Measurements from ENCODE around the gene PRPF6. TPM values are rescaled to one million over a fixed set of nuclear protein-coding genes. Genes with fewer than 3 reads are reported as not detected.

Gene PRPF6
- total and polyA plus RNA-seq, 2 donors (not counting 1 experiment from before 2014, with no cell fraction given): 31.7 to 82.9 TPM

DNA sequence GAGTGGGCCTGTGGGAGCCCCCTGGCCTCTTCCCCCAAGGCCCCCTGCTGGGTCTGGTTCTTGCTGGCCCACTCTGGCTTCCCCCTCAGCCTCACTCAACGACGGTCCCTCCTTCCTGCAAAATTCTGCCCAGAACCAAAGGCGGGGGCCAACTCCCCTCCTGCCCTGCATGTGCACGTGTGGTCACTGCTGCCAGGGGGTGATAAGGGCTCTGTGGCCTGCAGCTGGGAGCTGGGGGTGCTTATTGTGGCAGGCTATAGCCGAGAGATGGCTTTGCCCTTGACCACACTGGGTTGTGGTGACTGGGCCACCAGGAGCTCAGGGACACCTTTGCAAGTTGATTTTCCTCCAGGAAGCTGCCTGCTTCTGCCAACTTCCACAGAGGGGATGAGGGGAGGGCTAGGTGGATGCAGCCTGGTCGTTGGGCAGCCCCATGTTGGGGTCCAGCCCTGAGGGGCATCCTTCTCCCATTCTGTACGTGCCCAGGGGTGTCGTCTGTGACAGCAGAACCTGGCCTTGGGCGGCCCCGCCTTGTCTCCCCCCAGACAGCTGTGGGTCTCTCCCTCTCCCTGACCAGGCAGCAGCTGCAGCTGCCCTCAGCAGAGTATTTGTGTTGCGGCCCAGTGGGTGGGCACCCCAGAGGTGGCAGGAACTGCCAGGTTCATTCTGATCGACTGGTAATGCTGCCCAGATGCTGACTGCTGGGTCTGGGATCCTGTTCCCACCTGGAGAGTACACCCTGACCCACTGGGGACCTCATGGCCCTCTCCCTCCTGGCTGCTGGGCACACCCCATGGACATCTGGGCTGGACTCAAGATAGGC, 87.7 kb downstream of the PRPF6 start:
- Histone ChIP-seq H3K27me3 (replicated peaks in 1 of 4; ENCODE audit: control extremely low read depth in 1 of 4, control insufficient read depth in 3 of 4, insufficient read depth in 4 of 4, low read length in 3 of 4) (no peaks in the 10 kb centered on the region), H3K36me3 (replicated peaks in 1 of 2; ENCODE audit: control extremely low read depth in 1 of 2, control insufficient read depth in 1 of 2, extremely low read depth in 1 of 2, insufficient read depth in 2 of 2, low read length in 1 of 2) (peaks cover 0 to 20% of the 10 kb centered on the region in 2 experiments), H3K9me3 (ENCODE audit: control extremely low read depth in 1 of 3, control insufficient read depth in 2 of 3, insufficient read depth in 1 of 3, low read length in 2 of 3) (no peaks in the 10 kb centered on the region), H4K20me1 (ENCODE audit: control insufficient read depth, insufficient read depth, low read length, poor library complexity, severe bottlenecking) (peaks cover 44% of the 10 kb centered on the region), H3K9ac (ENCODE audit: low read length) (no peak overlapping the region), H3K4me3 (ENCODE audit: control extremely low read depth in 1 of 5, extremely low read depth in 1 of 5, insufficient read depth in 1 of 5, low read depth in 2 of 5, low read length in 4 of 5) (no peak overlapping the region), H3K27ac (ENCODE audit: low read length in 2 of 2) (no peak overlapping the region), H2AFZ (ENCODE audit: insufficient read depth, low read depth, low read length, poor library complexity, severe bottlenecking) (no peak overlapping the region), H3K4me1 (ENCODE audit: control insufficient read depth in 2 of 2, insufficient read depth in 2 of 2, low read length in 2 of 2) (peaks cover 55 to 87% of the 10 kb centered on the region in 2 donors), H3K79me2 (ENCODE audit: control insufficient read depth, insufficient read depth, low read length) (peaks cover 25% of the 10 kb centered on the region), H3K4me2 (replicated peaks; ENCODE audit: low read depth, low read length, poor library complexity, severe bottlenecking) (no peak overlapping the region)
- Mint-ChIP-seq H3K4me3 (no peak overlapping the region), H3K27me3 (no peaks in the 10 kb centered on the region), H3K27ac (peak overlapping the region; percentile 53), H3K4me1 (peaks cover 68% of the 10 kb centered on the region), H3K9me3 (ENCODE audit: insufficient read depth) (no peaks in the 10 kb centered on the region)
- ChIA-PET CTCF (interaction anchor here (1.1 to 2.3 kb wide), 7 partner anchors 9 to 52 kb away, joined by 3 to 10 read pairs (median 8); partner anchors contain the start of genes LKAAEAR1 and RGS19), POLR2A (interaction anchor here (2.5 kb wide), 1 partner anchor 10 kb away, joined by 19 read pairs; the partner anchor contains the start of genes OPRL1 and RGS19)
- 64% methylated on average over 8 of the region's 12 CpGs for WGBS (ENCODE audit: insufficient coverage)
- ATAC-seq (ENCODE audit: low read depth) (no peak), DNase-seq (no peak)
- intact Hi-C loops (cut with micrococcal nuclease): no loop called here
- TF ChIP-seq, protein P1, sequence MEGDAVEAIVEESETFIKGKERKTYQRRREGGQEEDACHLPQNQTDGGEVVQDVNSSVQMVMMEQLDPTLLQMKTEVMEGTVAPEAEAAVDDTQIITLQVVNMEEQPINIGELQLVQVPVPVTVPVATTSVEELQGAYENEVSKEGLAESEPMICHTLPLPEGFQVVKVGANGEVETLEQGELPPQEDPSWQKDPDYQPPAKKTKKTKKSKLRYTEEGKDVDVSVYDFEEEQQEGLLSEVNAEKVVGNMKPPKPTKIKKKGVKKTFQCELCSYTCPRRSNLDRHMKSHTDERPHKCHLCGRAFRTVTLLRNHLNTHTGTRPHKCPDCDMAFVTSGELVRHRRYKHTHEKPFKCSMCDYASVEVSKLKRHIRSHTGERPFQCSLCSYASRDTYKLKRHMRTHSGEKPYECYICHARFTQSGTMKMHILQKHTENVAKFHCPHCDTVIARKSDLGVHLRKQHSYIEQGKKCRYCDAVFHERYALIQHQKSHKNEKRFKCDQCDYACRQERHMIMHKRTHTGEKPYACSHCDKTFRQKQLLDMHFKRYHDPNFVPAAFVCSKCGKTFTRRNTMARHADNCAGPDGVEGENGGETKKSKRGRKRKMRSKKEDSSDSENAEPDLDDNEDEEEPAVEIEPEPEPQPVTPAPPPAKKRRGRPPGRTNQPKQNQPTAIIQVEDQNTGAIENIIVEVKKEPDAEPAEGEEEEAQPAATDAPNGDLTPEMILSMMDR (IDR thresholded peaks at IDR 0.05): no peak
- no peak for TF ChIP-seq EZH2 (IDR thresholded peaks at IDR 0.05; ENCODE audit: borderline replicate concordance, insufficient read depth, low read depth, low read length, poor library complexity, severe bottlenecking)

DNA sequence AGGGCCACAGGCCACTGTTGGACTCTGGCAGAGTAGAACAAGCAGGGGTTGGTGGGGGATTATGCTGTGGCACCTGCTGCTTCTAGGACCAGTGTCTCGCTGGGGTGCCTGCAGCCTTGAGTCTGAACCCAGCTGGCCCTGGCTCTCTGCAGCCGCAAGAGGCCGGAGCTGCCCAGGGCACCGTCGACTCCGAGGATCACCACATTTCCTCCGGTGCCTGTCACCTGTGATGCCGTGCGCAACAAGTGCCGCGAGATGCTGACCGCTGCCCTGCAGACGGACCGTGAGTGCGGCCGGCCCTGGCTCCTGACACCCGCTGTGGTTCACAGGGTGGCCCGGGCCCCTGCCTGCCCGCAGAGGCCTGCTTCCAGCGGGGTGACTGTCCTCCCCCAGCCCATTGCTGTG, 88.3 kb downstream of the PRPF6 start:
- ATAC-seq (ENCODE audit: low read depth) (no peak), DNase-seq (no peak)
- Mint-ChIP-seq H3K27ac (peak overlapping the region; percentile 53), H3K4me3 (no peak overlapping the region), H3K9me3 (ENCODE audit: insufficient read depth) (no peaks in the 10 kb centered on the region), H3K27me3 (no peaks in the 10 kb centered on the region), H3K4me1 (peaks cover 64% of the 10 kb centered on the region)
- ChIA-PET POLR2A (interaction anchor here (1.0 to 2.5 kb wide), 2 partner anchors 9 to 89 kb away, joined by 3 to 19 read pairs; partner anchors contain the start of genes OPRL1, PRPF6 and RGS19), CTCF (interaction anchor here (0.7 to 2.3 kb wide), 11 partner anchors 9 to 51 kb away, joined by 3 to 10 read pairs (median 8); partner anchors contain the start of genes LKAAEAR1 and RGS19)
- Histone ChIP-seq H3K9me3 (ENCODE audit: control extremely low read depth in 1 of 3, control insufficient read depth in 2 of 3, insufficient read depth in 1 of 3, low read length in 2 of 3) (no peaks in the 10 kb centered on the region), H3K27ac (ENCODE audit: low read length in 2 of 2) (no peak overlapping the region), H3K4me2 (replicated peaks; ENCODE audit: low read depth, low read length, poor library complexity, severe bottlenecking) (no peak overlapping the region), H2AFZ (ENCODE audit: insufficient read depth, low read depth, low read length, poor library complexity, severe bottlenecking) (no peak overlapping the region), H3K4me1 (ENCODE audit: control insufficient read depth in 2 of 2, insufficient read depth in 2 of 2, low read length in 2 of 2) (peaks cover 49 to 84% of the 10 kb centered on the region in 2 donors), H3K4me3 (ENCODE audit: control extremely low read depth in 1 of 5, extremely low read depth in 1 of 5, insufficient read depth in 1 of 5, low read depth in 2 of 5, low read length in 4 of 5) (no peak overlapping the region), H3K9ac (ENCODE audit: low read length) (no peak overlapping the region), H3K27me3 (replicated peaks in 1 of 4; ENCODE audit: control extremely low read depth in 1 of 4, control insufficient read depth in 3 of 4, insufficient read depth in 4 of 4, low read length in 3 of 4) (no peaks in the 10 kb centered on the region), H4K20me1 (ENCODE audit: control insufficient read depth, insufficient read depth, low read length, poor library complexity, severe bottlenecking) (peaks cover 47% of the 10 kb centered on the region), H3K79me2 (ENCODE audit: control insufficient read depth, insufficient read depth, low read length) (peaks cover 25% of the 10 kb centered on the region), H3K36me3 (replicated peaks in 1 of 2; ENCODE audit: control extremely low read depth in 1 of 2, control insufficient read depth in 1 of 2, extremely low read depth in 1 of 2, insufficient read depth in 2 of 2, low read length in 1 of 2) (peaks cover 0 to 26% of the 10 kb centered on the region in 2 experiments)
- TF ChIP-seq EZH2 (IDR thresholded peaks at IDR 0.05; ENCODE audit: borderline replicate concordance, insufficient read depth, low read depth, low read length, poor library complexity, severe bottlenecking): no peak
- TF ChIP-seq, protein P1 (IDR thresholded peaks at IDR 0.05): no peak
- WGBS (ENCODE audit: insufficient coverage): 83% methylated on average over 20 of the region's 20 CpGs
- intact Hi-C loops (cut with micrococcal nuclease): no loop called here
